ENCODE measurements around the gene VOPP1.

VOPP1 gene

DNA sequence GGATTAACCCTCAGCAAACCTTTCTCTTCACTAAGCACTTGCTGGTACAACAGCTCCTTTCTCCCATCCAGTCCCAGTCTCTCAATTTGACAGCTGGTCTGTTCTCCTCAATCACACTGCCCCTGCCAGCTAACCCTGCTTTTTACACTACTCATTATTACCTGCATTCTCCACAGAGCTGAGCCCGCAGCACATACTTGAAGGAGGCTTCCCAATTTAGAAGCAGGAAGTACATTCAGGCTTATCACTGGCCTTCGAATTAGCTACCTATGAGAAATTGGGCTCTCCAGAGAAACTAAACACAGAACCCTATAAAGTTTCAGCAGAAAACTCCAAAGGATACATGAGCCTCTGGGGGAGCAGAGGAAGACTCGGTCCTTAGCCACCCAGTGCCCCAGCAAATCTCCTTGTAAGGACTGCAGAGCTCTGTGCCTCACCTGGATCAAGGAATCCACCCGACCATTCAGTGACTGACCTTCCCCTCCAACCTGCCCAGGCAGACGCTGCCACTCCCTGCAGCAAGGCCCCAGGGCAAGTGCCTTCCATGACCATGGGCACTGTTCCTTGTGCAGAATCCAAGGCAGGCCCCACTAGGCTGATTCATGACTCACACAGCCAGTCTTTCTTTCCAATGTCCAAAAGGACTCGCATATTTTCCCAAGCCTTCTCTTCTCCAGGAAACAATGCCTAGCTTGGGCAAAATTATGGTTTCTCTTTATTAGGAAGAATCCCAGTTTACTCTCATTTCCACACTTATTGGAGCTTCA lies 68.0 kb downstream of the VOPP1 start:
- Histone ChIP-seq H3K79me2 (ENCODE audit: insufficient read depth, low read length) (no peaks in the 10 kb centered on the region; the same call in 1 of the 2 replicates), H3K27me3 (ENCODE audit: insufficient read depth, low read length, poor library complexity, severe bottlenecking) (no peaks in the 10 kb centered on the region), H3K36me3 (ENCODE audit: insufficient read depth, low read length) (peaks cover 8% of the 10 kb centered on the region; the same call in 1 of the 2 replicates), H4K20me1 (ENCODE audit: insufficient read depth, low read length, poor library complexity, severe bottlenecking) (no peaks in the 10 kb centered on the region), H3K4me3 (ENCODE audit: low read length, poor library complexity, severe bottlenecking) (no peak overlapping the region), H3K9ac (ENCODE audit: low read depth, low read length, poor library complexity, severe bottlenecking) (no peak overlapping the region), H2AFZ (ENCODE audit: low read length) (no peak overlapping the region), H3F3A (ENCODE audit: low read depth) (no peaks in the 10 kb centered on the region), H3K9me2 (replicated peaks; ENCODE audit: low read depth, low read length) (no peaks in the 10 kb centered on the region), H3K9me3 (ENCODE audit: insufficient read depth, low read depth, low read length) (no peaks in the 10 kb centered on the region), H3K4me1 (ENCODE audit: insufficient read depth, low read length, poor library complexity, severe bottlenecking) (no peaks in the 10 kb centered on the region), H3K4me2 (ENCODE audit: low read depth, low read length, poor library complexity, severe bottlenecking) (no peak overlapping the region)
- TF ChIP-seq, protein P1, sequence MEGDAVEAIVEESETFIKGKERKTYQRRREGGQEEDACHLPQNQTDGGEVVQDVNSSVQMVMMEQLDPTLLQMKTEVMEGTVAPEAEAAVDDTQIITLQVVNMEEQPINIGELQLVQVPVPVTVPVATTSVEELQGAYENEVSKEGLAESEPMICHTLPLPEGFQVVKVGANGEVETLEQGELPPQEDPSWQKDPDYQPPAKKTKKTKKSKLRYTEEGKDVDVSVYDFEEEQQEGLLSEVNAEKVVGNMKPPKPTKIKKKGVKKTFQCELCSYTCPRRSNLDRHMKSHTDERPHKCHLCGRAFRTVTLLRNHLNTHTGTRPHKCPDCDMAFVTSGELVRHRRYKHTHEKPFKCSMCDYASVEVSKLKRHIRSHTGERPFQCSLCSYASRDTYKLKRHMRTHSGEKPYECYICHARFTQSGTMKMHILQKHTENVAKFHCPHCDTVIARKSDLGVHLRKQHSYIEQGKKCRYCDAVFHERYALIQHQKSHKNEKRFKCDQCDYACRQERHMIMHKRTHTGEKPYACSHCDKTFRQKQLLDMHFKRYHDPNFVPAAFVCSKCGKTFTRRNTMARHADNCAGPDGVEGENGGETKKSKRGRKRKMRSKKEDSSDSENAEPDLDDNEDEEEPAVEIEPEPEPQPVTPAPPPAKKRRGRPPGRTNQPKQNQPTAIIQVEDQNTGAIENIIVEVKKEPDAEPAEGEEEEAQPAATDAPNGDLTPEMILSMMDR (conservative IDR thresholded peaks at IDR 0.05; ENCODE audit: low read length) = no peak
- no peak for TF ChIP-seq EZH2phosphoT487 (IDR thresholded peaks at IDR 0.05; ENCODE audit: borderline replicate concordance)

DNA sequence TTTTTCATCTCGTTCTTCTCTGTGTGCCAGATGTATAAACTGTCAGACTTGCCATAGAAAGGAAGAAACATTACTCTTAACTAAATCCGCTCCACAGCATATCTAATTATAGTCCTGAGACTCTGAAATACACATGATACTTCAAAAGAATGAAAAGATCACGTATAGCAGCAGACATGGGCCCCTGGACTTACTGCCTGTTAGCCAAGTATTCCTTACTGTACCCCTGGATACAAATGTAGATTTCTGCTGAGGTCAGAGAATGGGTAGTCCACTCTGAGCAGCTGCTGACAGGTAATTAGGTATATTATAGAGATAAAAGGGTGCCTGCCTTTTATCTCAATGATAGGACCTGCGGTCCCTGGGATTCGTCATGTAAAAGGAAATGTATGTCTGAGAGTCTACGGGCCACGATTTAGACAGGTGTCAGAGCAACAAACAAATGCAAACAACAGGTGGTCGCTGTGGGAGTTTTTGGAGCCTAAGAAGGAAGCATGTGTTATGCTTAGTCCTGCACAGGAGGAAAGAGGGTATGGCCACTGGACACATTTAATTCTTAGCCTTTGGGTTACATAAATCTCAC lies 69.4 kb downstream of the VOPP1 start:
- Histone ChIP-seq H3K4me2 (ENCODE audit: low read depth, low read length, poor library complexity, severe bottlenecking) (no peak overlapping the region), H4K20me1 (ENCODE audit: insufficient read depth, low read length, poor library complexity, severe bottlenecking) (no peaks in the 10 kb centered on the region), H3K79me2 (ENCODE audit: insufficient read depth, low read length) (no peaks in the 10 kb centered on the region; the same call in 1 of the 2 replicates), H2AFZ (ENCODE audit: low read length) (no peak overlapping the region), H3K27me3 (ENCODE audit: insufficient read depth, low read length, poor library complexity, severe bottlenecking) (no peaks in the 10 kb centered on the region), H3K4me3 (ENCODE audit: low read length, poor library complexity, severe bottlenecking) (no peak overlapping the region), H3K4me1 (ENCODE audit: insufficient read depth, low read length, poor library complexity, severe bottlenecking) (peaks cover 9% of the 10 kb centered on the region), H3K36me3 (ENCODE audit: insufficient read depth, low read length) (peaks cover 9% of the 10 kb centered on the region; the same call in 1 of the 2 replicates), H3K9me3 (ENCODE audit: insufficient read depth, low read depth, low read length) (no peaks in the 10 kb centered on the region), H3K9ac (ENCODE audit: low read depth, low read length, poor library complexity, severe bottlenecking) (no peak overlapping the region), H3F3A (ENCODE audit: low read depth) (no peaks in the 10 kb centered on the region), H3K9me2 (replicated peaks; ENCODE audit: low read depth, low read length) (no peaks in the 10 kb centered on the region)
- TF ChIP-seq, protein P1 (conservative IDR thresholded peaks at IDR 0.05; ENCODE audit: low read length) = no peak
- no peak for TF ChIP-seq EZH2phosphoT487 (IDR thresholded peaks at IDR 0.05; ENCODE audit: borderline replicate concordance)

DNA sequence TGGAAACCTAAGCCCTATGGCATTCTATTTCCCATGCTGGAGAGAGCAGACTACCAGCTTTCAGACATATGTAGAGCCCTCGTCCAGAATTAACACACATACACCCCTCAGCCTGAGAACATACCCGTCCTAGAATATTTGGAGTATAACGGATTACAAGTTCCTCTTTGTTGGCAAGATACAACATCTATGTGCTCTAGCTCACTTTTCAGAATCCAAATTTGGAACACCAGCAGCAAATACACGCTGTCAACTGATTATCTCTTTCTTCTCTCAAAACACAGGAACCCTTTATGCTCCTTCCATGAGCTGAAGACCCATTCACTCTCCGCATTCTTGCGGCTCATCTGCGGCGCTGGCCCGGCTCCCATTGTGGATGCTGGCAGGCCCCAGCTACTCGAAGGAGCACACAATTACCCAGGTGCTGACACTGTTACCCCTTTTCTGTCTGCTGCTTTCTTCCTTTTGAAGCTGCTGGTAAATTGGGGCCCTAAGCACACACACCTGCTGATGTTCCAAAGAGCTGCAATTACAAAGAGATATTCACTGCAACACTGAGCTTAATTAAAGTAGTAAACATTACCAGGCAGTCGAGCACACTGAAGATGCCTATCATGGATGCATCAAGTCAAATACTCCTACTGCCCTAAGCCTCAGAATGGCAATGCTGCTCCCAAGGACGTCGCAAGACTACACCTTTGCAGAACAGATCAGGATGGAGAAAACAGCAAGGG lies 70.0 kb downstream of the VOPP1 start:
- H3K27me3 ChIP-seq (ENCODE audit: insufficient read depth, low read length, poor library complexity, severe bottlenecking) = no peaks in the 10 kb centered on the region
- no peak overlapping the region for H3K4me3 ChIP-seq (ENCODE audit: low read length, poor library complexity, severe bottlenecking)
- no peak overlapping the region for H3K4me2 ChIP-seq (ENCODE audit: low read depth, low read length, poor library complexity, severe bottlenecking)
- H3K9ac ChIP-seq (ENCODE audit: low read depth, low read length, poor library complexity, severe bottlenecking) = no peak overlapping the region
- no peaks in the 10 kb centered on the region; the same call in 1 of the 2 replicates for H3K79me2 ChIP-seq (ENCODE audit: insufficient read depth, low read length)
- H3K9me2 ChIP-seq (replicated peaks; ENCODE audit: low read depth, low read length) = no peaks in the 10 kb centered on the region
- no peaks in the 10 kb centered on the region for H4K20me1 ChIP-seq (ENCODE audit: insufficient read depth, low read length, poor library complexity, severe bottlenecking)
- H2AFZ ChIP-seq (ENCODE audit: low read length) = no peak overlapping the region
- peaks cover 14% of the 10 kb centered on the region for H3K4me1 ChIP-seq (ENCODE audit: insufficient read depth, low read length, poor library complexity, severe bottlenecking)
- no peaks in the 10 kb centered on the region for H3K9me3 ChIP-seq (ENCODE audit: insufficient read depth, low read depth, low read length)
- no peaks in the 10 kb centered on the region for H3F3A ChIP-seq (ENCODE audit: low read depth)
- no peak for TF ChIP-seq EZH2phosphoT487 (IDR thresholded peaks at IDR 0.05; ENCODE audit: borderline replicate concordance)
- TF ChIP-seq, protein P1 (conservative IDR thresholded peaks at IDR 0.05; ENCODE audit: low read length) = no peak
- H3K36me3 ChIP-seq (ENCODE audit: insufficient read depth, low read length) = peaks cover 9% of the 10 kb centered on the region; the same call in 1 of the 2 replicates
